ENCODE data around the gene ZNF273. TPM values are rescaled to one million over a fixed set of nuclear protein-coding genes. Genes with fewer than 3 reads are reported as not detected.
"Not testable (repeated sequence)": the region's sequence is repeated elsewhere in the genome, so short reads cannot be mapped to it uniquely, and the experiment has no call there.

The ZNF273 gene
- total RNA-seq, 1 donor from 2014 or later, result 2.6 TPM

GRCh38 chr7:64947252-64948000 is 44.4 kb downstream of the ZNF273 start:
- Histone ChIP-seq H3K36me3 (ENCODE audit: control insufficient read depth, insufficient read depth, low read length) (no peaks in the 10 kb centered on the region), H3K4me3 (ENCODE audit: low read depth, low read length) (peak overlapping the region; percentile 39), H3K27me3 (ENCODE audit: control insufficient read depth, insufficient read depth, low read length) (peaks cover 4% of the 10 kb centered on the region)
- DNase-seq (ENCODE audit: low read depth) (no peak), FAIRE-seq (no peak)
- no peak for TF ChIP-seq CTCF (IDR thresholded peaks at IDR 0.05; ENCODE audit: insufficient read depth, low read length, severe bottlenecking)

- H3K27me3 ChIP-seq (ENCODE audit: control insufficient read depth, insufficient read depth, low read length); DNase-seq (ENCODE audit: low read depth); H3K4me3 ChIP-seq (ENCODE audit: low read depth, low read length); FAIRE-seq; H3K36me3 ChIP-seq (ENCODE audit: control insufficient read depth, insufficient read depth, low read length): not testable (repeated sequence)
Measured at GRCh38 chr7:64948774-64949173, 45.7 kb downstream of the ZNF273 start.

DNA sequence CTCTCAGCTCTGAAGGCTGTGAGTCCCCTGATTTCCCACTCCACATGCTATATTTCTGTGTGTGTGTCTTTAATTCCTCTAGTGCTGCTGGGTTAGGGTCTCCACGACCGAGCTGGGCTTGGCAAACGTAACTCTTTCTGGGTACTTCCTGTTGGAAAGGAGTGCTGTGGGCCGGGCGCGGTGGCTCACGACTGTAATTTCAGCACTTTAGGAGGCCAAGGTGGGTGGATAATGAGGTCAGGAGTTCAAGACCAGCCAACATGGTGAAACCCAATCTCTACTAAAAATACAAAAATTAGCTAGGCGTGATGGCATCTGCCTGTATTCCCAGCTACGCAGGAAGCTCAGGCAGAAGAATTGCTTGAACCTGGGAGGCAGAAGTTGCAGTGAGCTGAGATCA is 47.6 kb downstream of the ZNF273 start:
- not testable (repeated sequence) for FAIRE-seq; DNase-seq (ENCODE audit: low read depth); H3K36me3 ChIP-seq (ENCODE audit: control insufficient read depth, insufficient read depth, low read length); H3K27me3 ChIP-seq (ENCODE audit: control insufficient read depth, insufficient read depth, low read length); H3K4me3 ChIP-seq (ENCODE audit: low read depth, low read length)

GRCh38 chr7:64951250-64951848 is 48.3 kb downstream of the ZNF273 start:
- Histone ChIP-seq H3K27me3 (ENCODE audit: control insufficient read depth, insufficient read depth, low read length) (peaks cover 4% of the 10 kb centered on the region), H3K36me3 (ENCODE audit: control insufficient read depth, insufficient read depth, low read length) (no peaks in the 10 kb centered on the region), H3K4me3 (ENCODE audit: low read depth, low read length) (no peak overlapping the region)
- DNase-seq (ENCODE audit: low read depth) (peak; percentile 43), FAIRE-seq (no peak)
- peak; percentile 63 for TF ChIP-seq CTCF (IDR thresholded peaks at IDR 0.05; ENCODE audit: insufficient read depth, low read length, severe bottlenecking)

DNA sequence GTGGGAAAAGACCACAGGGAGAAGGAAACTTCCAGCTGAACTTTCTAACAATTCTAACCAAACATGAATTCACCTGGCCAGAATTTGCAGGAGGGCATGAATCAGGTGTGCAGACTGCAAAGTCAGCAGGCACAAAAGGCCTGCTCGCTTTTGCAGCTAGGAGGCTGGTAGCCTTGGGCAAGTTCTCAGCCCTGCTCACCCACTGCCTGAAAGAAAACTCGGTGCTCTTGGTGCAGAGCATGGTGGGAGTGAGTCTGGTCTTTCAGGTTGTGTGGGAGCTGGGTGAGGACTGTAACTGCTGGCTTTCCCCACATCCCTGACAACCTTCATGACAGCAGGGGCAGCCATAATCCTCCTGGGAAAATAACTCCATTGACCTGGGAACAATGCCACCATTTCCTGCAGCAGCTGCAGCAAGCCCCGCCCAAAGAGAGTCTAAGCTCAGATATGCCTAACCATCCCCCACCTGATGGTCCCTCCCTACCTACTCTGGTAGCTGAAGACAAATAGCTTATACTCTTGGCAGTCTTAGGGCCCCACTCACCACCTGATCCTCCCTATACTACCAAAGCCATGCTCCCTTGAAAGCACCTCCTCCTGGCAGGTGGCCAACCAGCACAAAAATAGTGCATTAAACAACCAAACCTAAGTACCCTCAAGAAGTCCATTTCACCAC is 56.1 kb downstream of the ZNF273 start:
- Histone ChIP-seq H3K36me3 (ENCODE audit: control insufficient read depth, insufficient read depth, low read length) (no peaks in the 10 kb centered on the region), H3K27me3 (ENCODE audit: control insufficient read depth, insufficient read depth, low read length) (no peaks in the 10 kb centered on the region), H3K4me3 (ENCODE audit: low read depth, low read length) (no peak overlapping the region)
- DNase-seq (ENCODE audit: low read depth) (no peak), FAIRE-seq (no peak)
- no peak for TF ChIP-seq CTCF (IDR thresholded peaks at IDR 0.05; ENCODE audit: insufficient read depth, low read length, severe bottlenecking)

- DNase-seq (ENCODE audit: low read depth) (no peak), FAIRE-seq (no peak)
- Histone ChIP-seq H3K36me3 (ENCODE audit: control insufficient read depth, insufficient read depth, low read length) (no peaks in the 10 kb centered on the region), H3K4me3 (ENCODE audit: low read depth, low read length) (no peak overlapping the region), H3K27me3 (ENCODE audit: control insufficient read depth, insufficient read depth, low read length) (no peaks in the 10 kb centered on the region)
- no peak for TF ChIP-seq CTCF (IDR thresholded peaks at IDR 0.05; ENCODE audit: insufficient read depth, low read length, severe bottlenecking)
Measured at GRCh38 chr7:64965594-64965993, 62.5 kb downstream of the ZNF273 start.
